Eye (tissue), 1 donor: ENCODE results near the gene LCE3A.
"Not testable (repeated sequence)": the region's sequence is repeated elsewhere in the genome, so short reads cannot be mapped to it uniquely, and the experiment has no call there.

Experiments used
- DNase-seq: peaks from one replicate; pipeline ENCODE4 v3.0.0-alpha.2; 2015

The LCE3A gene

GRCh38 chr1:152622803-152623202 lies at the start of gene LCE3A:
TSS of gene LCE3A (minus strand) at chr1:152623103. CDS start at chr1:152623103, 0 bp downstream.
- no peak for DNase-seq

GRCh38 chr1:152667648-152668047 lies 44.7 kb upstream of the LCE3A start:
- DNase-seq = no peak

DNA sequence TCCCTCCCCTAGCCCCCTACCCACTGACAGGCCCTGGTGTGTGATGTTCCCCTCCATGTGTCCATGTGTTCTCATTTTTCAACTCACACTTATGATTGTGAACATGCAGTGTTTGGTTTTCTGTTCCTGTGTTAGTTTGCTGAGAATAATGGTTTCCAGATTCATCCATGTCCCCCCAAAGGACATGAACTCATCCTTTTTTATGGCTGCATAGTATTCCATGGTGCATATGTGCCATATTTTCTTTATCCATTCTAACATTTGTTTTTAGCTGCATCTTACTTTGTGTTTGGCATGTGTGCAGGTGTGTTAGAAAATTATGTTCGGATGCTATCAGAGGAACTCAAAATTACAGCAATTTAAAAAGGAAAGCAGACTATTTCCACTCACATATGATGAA lies 43.3 kb upstream of the LCE3A start:
- not testable (repeated sequence) for DNase-seq

GRCh38 chr1:152663098-152663497 lies 40.2 kb upstream of the LCE3A start, which contains the start of gene LCE2D:
TSS of gene LCE2D (plus strand) at chr1:152663380. CDS start at chr1:152664106, 726 bp downstream.
- DNase-seq = no peak

DNA sequence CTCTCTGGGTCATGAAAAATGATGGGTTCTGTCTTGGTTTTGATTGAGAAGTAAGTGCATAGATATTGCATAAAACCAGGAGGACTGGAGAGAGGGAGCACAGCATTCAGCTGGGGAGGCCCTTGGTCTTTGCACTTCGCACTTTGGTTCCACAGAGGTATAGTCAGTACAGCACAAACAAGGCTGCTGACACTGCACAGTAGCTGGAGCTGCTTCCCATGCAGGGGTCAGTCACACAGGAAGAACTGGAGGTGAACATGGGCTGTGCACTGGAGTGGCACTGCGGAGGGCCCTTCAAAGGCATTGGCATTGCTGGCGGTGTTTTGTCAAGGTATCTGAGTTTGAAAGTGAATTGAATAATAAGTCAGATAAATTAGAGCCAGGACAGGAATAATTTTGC lies 35.7 kb upstream of the LCE3A start:
- no peak for DNase-seq

DNA sequence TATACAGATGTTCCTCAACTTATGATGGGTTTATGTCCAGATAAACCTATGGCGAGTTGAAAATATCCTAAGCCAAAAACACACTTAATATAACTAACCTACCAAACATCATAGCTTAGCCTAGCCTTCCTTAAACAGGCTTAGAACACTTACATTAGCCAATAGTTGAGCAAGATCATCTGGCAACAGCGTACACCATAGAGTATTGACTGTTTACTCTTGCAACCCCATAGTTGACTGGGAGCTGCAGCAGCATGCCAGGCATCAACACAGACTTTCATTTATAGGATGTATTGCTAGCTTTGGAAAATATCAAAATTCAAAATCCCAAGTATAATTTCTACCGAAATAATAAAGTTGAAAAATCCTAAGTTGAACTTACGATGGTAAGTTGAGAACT lies 34.8 kb upstream of the LCE3A start:
- no peak for DNase-seq

- DNase-seq = no peak
Measured at GRCh38 chr1:152656459-152656858, 33.6 kb upstream of the LCE3A start.

- peak; percentile 91 for DNase-seq
Measured at GRCh38 chr1:152654110-152654509, 31.2 kb upstream of the LCE3A start.

GRCh38 chr1:152646656-152647055 lies 23.8 kb upstream of the LCE3A start:
- no peak for DNase-seq

DNA sequence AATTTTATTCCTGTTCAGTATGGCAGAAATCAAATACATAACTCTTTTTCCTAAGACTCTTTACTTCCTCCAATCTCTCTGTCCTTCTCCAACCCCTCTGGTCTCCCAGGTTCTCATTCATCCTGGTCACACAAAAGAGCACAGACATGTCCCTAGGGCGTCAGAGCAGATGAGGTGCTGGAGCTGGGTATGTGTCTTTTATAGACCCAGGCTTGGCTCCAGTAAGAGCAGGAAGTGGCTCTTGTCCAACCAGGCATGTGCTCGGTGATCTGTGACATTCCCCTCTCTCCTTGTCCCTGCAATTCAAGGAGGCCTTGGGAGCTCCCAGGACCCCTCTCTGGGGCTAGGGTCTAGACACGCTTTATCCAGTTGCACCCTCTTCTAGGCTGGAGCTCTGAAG lies 22.2 kb upstream of the LCE3A start:
- no peak for DNase-seq

- DNase-seq = no peak
Measured at GRCh38 chr1:152643945-152644344, 21.0 kb upstream of the LCE3A start.

DNA sequence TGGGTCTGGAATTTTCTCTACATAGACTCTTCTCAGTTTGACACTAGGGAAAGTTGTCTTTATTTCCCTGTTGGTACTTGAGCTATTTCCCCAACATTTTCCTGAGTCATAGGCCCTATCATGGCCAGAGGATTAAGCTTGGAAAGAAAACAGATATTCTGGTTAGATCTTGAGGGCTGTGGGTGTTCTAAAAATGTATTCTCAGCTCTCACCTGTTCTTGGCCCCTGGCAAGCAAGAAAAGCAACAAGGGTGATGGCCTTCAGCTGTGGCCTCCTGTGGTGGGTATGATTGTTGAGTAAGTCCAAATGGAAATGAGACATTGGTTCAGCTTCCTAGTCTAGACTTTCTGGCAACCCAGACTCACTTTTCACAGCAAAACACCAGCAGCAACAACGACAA lies 17.4 kb upstream of the LCE3A start:
- DNase-seq = no peak

DNA sequence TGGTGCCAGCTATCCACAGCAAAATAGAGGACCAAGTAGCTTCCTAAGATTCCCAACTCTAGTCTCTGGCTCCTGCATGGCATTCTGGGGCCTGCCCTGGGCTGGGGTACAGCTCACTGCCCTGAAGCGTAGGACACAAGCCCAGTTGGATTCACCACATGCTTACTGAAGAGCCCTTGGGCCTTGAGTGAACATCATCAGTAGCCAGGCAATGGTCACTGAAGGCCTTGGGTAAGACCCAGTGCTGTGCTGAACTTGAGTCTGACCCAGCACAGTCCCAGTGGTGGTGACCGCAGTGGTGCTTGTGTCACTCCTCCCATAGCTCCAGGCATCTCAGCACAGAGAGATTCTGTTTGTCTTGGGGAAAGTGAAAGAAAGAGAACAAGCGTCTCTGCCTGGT lies 7.7 kb upstream of the LCE3A start:
- DNase-seq = no peak

DNA sequence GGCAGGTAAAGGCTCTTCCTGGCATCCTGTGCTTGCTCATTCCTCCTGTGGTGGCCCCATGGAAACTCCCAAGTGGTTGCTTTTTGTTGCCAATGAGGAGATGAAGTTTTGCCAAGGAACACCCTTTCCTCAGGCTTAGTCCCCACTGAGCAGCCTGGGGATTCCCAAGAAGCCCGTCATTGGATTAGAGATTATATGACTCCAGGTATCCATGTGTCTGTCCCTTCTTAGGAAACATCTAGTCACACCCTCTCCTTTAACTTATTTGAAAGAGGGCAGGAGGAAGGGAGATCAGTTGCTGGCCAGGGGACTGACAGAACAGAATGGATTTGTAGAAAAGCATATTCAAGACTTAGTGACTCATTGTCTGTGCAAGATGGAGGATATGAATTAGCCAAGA lies 3.8 kb upstream of the LCE3A start:
- DNase-seq = no peak

- no peak for DNase-seq
Measured at GRCh38 chr1:152623203-152623844, 421 bp upstream of the LCE3A start.

DNA sequence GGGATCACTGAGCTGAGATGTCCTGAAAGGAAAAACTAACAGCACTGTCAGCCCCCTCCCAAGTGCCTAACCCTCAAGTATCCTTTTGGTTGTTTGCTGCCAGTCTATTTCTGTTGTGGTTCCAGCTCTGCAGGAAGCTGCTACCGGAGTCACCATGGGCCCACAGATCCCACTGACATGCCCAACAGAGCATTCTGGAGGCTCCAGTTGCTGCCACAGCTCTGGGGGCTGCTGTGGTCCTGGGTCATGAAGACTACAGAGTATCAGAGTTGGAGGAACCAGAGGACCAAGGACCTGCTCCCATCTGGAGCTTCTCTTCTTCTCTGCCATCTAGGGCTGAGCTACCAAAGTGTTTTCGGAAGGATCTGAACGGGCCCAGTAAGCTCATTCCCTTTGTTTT lies 910 bp downstream of the LCE3A start:
- no peak for DNase-seq

DNA sequence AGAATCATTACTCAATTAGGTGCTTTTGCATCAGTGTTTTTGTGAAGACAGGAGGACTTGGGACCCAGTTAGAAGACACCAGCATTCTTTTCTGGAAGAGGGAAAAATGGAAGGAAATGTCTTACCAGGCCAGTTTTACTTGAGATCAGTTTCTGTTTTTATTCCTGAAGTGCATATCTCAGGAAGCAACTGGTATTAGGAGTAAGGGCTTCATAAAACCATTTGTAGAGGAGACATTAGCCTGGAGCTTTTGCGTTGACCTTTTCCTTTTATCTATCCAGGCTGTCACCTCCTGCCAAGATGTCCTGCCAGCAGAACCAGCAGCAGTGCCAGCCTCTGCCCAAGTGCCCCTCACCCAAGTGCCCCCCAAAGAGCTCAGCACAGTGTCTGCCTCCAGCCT lies 9.4 kb downstream of the LCE3A start, which contains the start of gene LCE3B:
LCE3B (plus strand) TSS at position 301 of the 400 bp plus-strand sequence; CDS start at position 301, 0 bp downstream.
- no peak for DNase-seq

DNA sequence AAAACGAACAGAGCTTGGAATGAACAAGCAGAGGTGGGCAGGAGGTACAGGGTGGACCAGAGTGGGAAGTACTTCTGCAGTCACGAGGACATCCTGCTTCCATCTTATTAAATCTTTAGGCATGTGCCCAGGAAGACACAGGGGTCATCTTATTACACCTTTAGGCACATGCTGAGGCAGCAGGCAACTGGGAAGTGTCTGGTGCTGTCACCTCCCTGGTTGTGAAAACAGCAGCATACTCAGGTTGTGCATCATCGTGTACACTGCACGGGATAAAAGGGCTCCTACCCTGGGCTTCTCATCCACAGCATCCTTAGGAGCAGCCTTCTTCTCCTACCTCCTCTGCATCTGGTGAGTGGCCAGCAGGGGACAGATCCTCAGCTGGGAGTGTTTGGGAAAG lies 23.0 kb downstream of the LCE3A start, which contains the start of gene LCE3C:
LCE3C (plus strand) TSS at position 301 of the 400 bp plus-strand sequence. CDS start 498 bp downstream, outside the sequence.
- no peak for DNase-seq

DNA sequence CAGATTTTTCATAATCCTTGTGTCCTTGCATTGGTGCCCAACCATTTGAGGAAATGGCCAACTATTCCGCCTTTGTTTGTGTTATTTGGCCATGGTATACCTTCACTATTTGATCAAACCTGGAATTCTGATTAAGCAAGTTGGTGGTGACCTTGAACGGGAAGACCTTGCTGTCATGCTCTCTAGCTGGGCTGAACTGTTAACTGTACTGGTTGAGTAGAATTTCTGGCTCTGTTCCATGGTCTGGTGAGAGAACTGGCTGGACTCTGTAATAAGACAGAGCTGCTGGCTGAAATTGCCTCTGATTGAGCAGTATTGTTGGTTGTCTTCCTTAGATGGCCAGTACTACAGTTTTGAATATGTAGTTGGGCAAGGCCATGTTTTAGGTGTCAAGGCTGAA lies 25.9 kb downstream of the LCE3A start:
- no peak for DNase-seq

- DNase-seq = no peak
Measured at GRCh38 chr1:152585586-152585985, 37.3 kb downstream of the LCE3A start.

DNA sequence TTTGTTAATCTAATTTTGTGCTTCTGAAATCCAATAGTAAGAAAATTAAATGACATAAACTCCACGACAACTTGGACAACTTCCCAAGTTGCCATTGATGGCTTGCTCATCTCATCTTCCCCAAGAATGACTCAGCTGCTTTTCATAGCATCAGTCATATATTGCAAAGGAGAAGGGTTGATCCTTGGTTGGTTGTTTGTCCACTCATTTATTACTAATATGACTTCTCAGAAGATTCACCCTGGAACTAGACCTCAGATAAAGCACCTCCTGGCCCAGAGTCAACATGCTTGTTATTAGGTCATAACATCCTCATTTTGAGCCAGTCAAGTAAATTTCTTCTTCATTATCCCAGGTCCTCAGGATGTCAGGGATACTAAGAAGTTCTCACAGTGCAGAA lies 40.3 kb downstream of the LCE3A start:
- no peak for DNase-seq

DNA sequence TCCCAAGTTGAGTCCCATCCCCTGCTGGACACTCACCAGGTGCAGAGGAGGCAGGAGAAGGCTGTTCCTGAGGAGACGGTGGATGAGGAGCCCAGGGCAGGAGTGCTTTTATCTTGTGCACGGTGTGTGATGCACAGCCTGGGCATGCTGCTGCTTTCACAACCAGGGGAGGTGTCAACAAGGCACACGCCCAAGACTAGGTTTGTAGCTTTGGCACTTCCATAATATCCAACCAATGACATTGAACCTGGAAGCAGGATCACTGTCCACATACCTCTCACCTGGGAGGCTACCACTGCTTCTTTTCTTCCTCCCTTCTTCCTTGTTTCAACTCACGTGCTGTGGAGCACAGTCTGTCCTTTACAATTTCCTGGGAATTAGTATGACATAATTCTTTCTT lies 42.5 kb downstream of the LCE3A start, which contains the start of gene LCE3D:
LCE3D (minus strand) TSS at position 84 of the 400 bp plus-strand sequence. CDS start 580 bp downstream, outside the sequence.
- no peak for DNase-seq

DNA sequence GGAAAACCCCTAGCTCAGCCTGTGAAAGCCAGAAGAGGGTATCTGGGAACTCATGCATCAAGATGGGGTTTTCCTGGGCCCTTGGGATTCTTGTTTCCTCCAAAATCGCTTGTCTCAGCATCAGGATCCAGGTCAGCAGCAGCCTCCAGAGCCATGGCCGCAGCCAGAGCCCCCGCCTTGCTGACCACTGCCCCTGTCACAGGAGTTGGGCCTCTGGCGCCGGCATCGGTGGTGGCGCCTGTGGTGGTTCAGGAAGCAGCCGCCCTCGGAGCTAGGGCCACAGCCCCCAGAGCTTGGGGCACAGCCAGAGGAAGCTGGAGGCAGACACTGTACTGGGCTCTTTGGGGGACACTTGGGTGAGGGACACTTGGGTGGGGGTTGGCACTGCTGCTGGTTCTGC lies 43.4 kb downstream of the LCE3A start:
- not testable (repeated sequence) for DNase-seq

DNA sequence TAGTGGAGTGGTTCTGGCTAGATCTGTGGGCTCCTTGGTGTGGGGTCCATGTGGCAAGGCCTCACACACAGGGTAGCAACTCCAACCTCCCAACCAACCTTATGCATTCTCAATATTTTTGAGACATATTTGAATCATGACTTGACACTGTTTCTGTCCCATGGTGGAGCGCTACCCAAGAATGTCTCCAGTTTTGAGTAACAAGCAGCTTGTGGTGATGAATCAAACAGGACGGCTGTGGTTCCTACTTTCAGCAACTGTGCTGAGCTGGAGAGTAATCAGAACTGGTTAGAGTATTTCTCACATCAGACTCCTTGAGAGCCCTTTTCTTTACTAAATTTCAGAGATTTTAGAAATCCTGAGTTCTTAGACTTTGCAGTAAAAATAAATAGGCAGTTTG lies 45.7 kb downstream of the LCE3A start:
- no peak for DNase-seq
